IPS-18c (cell line): ENCODE data around the gene ITGA11.

Experiments
- H3K4me3 ChIP-seq: 2 replicates; pipeline ENCODE4 v1.7.0; 2013; ENCODE audit warnings: low read depth, mild to moderate bottlenecking, low read length, moderate library complexity; ENCODE audit not compliant: insufficient read depth
- H3K9me3 ChIP-seq: one replicate; pipeline ENCODE4 v1.6.1; 2013; ENCODE audit warnings: mild to moderate bottlenecking, low read length, moderate library complexity; ENCODE audit not compliant: control insufficient read depth, insufficient read depth

Gene ITGA11

GRCh38 chr15:68450192-68450591 lies 18.2 kb upstream of the ITGA11 start:
- H3K9me3 ChIP-seq = no peaks in the 10 kb centered on the region
- no peak overlapping the region for H3K4me3 ChIP-seq

- no peaks in the 10 kb centered on the region for H3K9me3 ChIP-seq
- H3K4me3 ChIP-seq = no peak overlapping the region
Measured at GRCh38 chr15:68449389-68449788, 17.4 kb upstream of the ITGA11 start.

- Histone ChIP-seq H3K4me3 (no peak overlapping the region), H3K9me3 (no peaks in the 10 kb centered on the region)
Measured at GRCh38 chr15:68447976-68448755, 16.2 kb upstream of the ITGA11 start.

GRCh38 chr15:68447209-68447608 lies 15.2 kb upstream of the ITGA11 start:
- no peak overlapping the region for H3K4me3 ChIP-seq
- H3K9me3 ChIP-seq = no peaks in the 10 kb centered on the region

- Histone ChIP-seq H3K4me3 (no peak overlapping the region), H3K9me3 (no peaks in the 10 kb centered on the region)
Measured at GRCh38 chr15:68445351-68445750, 13.4 kb upstream of the ITGA11 start.

- Histone ChIP-seq H3K9me3 (no peaks in the 10 kb centered on the region), H3K4me3 (no peak overlapping the region)
Measured at GRCh38 chr15:68444336-68444735, 12.4 kb upstream of the ITGA11 start.

GRCh38 chr15:68442903-68443302 lies 10.9 kb upstream of the ITGA11 start:
- H3K9me3 ChIP-seq = no peaks in the 10 kb centered on the region
- no peak overlapping the region for H3K4me3 ChIP-seq

- no peaks in the 10 kb centered on the region for H3K9me3 ChIP-seq
Measured at GRCh38 chr15:68442041-68442440, 10.1 kb upstream of the ITGA11 start.

GRCh38 chr15:68441045-68441743 lies 9.2 kb upstream of the ITGA11 start:
- Histone ChIP-seq H3K4me3 (no peak overlapping the region), H3K9me3 (no peaks in the 10 kb centered on the region)

More at GRCh38 chr15:68442041-68442440, 10.1 kb upstream of the ITGA11 start:
- no peak overlapping the region for H3K4me3 ChIP-seq

- Histone ChIP-seq H3K9me3 (no peaks in the 10 kb centered on the region), H3K4me3 (no peak overlapping the region)
Measured at GRCh38 chr15:68440136-68440535, 8.2 kb upstream of the ITGA11 start.

- Histone ChIP-seq H3K9me3 (no peaks in the 10 kb centered on the region), H3K4me3 (no peak overlapping the region)
Measured at GRCh38 chr15:68439506-68439905, 7.5 kb upstream of the ITGA11 start.

- Histone ChIP-seq H3K4me3 (no peak overlapping the region), H3K9me3 (no peaks in the 10 kb centered on the region)
Measured at GRCh38 chr15:68436680-68437079, 4.7 kb upstream of the ITGA11 start.

- no peak overlapping the region for H3K4me3 ChIP-seq
- H3K9me3 ChIP-seq = no peaks in the 10 kb centered on the region
Measured at GRCh38 chr15:68435966-68436365, 4.0 kb upstream of the ITGA11 start.

- H3K4me3 ChIP-seq = no peak overlapping the region
- no peaks in the 10 kb centered on the region for H3K9me3 ChIP-seq
Measured at GRCh38 chr15:68434021-68434420, 2.1 kb upstream of the ITGA11 start.

GRCh38 chr15:68433551-68433950 lies 1.6 kb upstream of the ITGA11 start:
- H3K4me3 ChIP-seq = no peak overlapping the region
- H3K9me3 ChIP-seq = no peaks in the 10 kb centered on the region

GRCh38 chr15:68432441-68433064 lies 590 bp upstream of the ITGA11 start:
- H3K4me3 ChIP-seq = peak overlapping the region; percentile 59; the same call in 1 of the 2 replicates
- no peaks in the 10 kb centered on the region for H3K9me3 ChIP-seq

- peak overlapping the region; percentile 59 for H3K4me3 ChIP-seq
- H3K9me3 ChIP-seq = no peaks in the 10 kb centered on the region
Measured at GRCh38 chr15:68431037-68431791, 749 bp downstream of the ITGA11 start.
